HG02840 (cell line): ENCODE data around the gene SOX8.

ENCODE experiments used
- ATAC-seq: cut with Tn5 transposase; IDR thresholded peaks from one replicate; pipeline ENCODE4 v1.9.1; 2021; ENCODE audit warnings: mild to moderate bottlenecking, moderate library complexity, moderate number of reproducible peaks; ENCODE audit not compliant: unreplicated experiment, low FRiP score

SOX8 gene

GRCh38 chr16:985646-986400 lies 4.3 kb downstream of the SOX8 start:
- no peak for ATAC-seq

GRCh38 chr16:986411-986810 lies 4.8 kb downstream of the SOX8 start:
- no peak for ATAC-seq

GRCh38 chr16:986925-987582 lies 5.5 kb downstream of the SOX8 start:
- no peak for ATAC-seq

- ATAC-seq, result no peak
Observed at GRCh38 chr16:987906-988305, 6.3 kb downstream of the SOX8 start.

- ATAC-seq, result no peak
Observed at GRCh38 chr16:988471-989353, 7.1 kb downstream of the SOX8 start.

- no peak for ATAC-seq
Observed at GRCh38 chr16:989354-989814, 7.8 kb downstream of the SOX8 start.

- ATAC-seq, result no peak
Observed at GRCh38 chr16:990516-991291, 9.1 kb downstream of the SOX8 start.

- no peak for ATAC-seq
Observed at GRCh38 chr16:991345-991744, 9.8 kb downstream of the SOX8 start.

GRCh38 chr16:991773-992172 lies 10.2 kb downstream of the SOX8 start:
- no peak for ATAC-seq

GRCh38 chr16:993731-994130 lies 12.2 kb downstream of the SOX8 start:
- ATAC-seq, result no peak

- no peak for ATAC-seq
Observed at GRCh38 chr16:995087-995486, 13.5 kb downstream of the SOX8 start.

- no peak for ATAC-seq
Observed at GRCh38 chr16:995783-996182, 14.2 kb downstream of the SOX8 start.

- no peak for ATAC-seq
Observed at GRCh38 chr16:996681-997080, 15.1 kb downstream of the SOX8 start.

GRCh38 chr16:997440-998051 lies 16.0 kb downstream of the SOX8 start:
- ATAC-seq, result no peak

- ATAC-seq, result no peak
Observed at GRCh38 chr16:998211-998610, 16.6 kb downstream of the SOX8 start.

GRCh38 chr16:998615-999014 lies 17.0 kb downstream of the SOX8 start:
- ATAC-seq, result no peak

- no peak for ATAC-seq
Observed at GRCh38 chr16:999677-1000076, 18.1 kb downstream of the SOX8 start.

- ATAC-seq, result no peak
Observed at GRCh38 chr16:1000608-1001007, 19.0 kb downstream of the SOX8 start.

- ATAC-seq, result no peak
Observed at GRCh38 chr16:1001096-1001495, 19.5 kb downstream of the SOX8 start.
